SU-DHL-6 (cell line): Measurements from ENCODE around the gene RAB40C.

Source experiments
- EZH2phosphoT487 ChIP-seq: fragments of 200-600 bp; sonication (generic), shearing (Covaris generic); conservative IDR thresholded peaks from 2 replicates; pipeline ENCODE4 v1.6.1; 2018; ENCODE audit warnings: mild to moderate bottlenecking, antibody characterized with exemption, low read length, moderate library complexity, mixed read lengths
- TF ChIP-seq, protein P1 (sequence below): fragments of 200-600 bp; sonication (generic); IDR thresholded peaks from one replicate; pipeline ENCODE4 v1.5.1; 2017; ENCODE audit warnings: antibody characterized with exemption, mild to moderate bottlenecking, low read length, moderate library complexity; ENCODE audit not compliant: insufficient read depth, poor library complexity, severe bottlenecking

DNA sequence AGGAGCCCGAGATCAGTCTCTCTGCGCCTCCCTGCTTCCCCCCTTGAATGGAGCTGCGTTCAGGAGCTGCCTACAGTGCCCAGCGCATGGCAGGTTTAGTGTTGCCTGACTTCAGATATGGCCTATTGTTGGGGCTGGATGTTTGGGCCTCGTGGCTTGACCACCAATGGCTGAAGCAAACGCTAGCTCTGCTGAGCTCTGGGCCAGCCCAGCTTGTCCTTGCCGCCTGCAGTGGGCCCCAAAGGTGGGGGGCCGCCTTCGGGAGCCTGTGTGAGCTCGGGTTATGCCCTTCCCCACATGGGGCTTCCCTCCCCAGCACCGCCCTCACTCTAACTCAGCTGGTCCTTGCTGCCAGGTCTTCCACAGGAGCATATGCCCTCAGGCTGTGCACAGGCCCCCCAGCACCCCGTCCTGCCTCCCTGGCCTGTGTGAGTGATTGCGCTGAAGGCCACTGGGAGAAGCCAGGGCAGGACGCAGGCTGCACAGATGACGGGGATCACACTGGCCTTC lies 48.2 kb downstream of the RAB40C start:
- TF ChIP-seq, protein P1, sequence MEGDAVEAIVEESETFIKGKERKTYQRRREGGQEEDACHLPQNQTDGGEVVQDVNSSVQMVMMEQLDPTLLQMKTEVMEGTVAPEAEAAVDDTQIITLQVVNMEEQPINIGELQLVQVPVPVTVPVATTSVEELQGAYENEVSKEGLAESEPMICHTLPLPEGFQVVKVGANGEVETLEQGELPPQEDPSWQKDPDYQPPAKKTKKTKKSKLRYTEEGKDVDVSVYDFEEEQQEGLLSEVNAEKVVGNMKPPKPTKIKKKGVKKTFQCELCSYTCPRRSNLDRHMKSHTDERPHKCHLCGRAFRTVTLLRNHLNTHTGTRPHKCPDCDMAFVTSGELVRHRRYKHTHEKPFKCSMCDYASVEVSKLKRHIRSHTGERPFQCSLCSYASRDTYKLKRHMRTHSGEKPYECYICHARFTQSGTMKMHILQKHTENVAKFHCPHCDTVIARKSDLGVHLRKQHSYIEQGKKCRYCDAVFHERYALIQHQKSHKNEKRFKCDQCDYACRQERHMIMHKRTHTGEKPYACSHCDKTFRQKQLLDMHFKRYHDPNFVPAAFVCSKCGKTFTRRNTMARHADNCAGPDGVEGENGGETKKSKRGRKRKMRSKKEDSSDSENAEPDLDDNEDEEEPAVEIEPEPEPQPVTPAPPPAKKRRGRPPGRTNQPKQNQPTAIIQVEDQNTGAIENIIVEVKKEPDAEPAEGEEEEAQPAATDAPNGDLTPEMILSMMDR: no peak
- TF ChIP-seq EZH2phosphoT487: no peak
